HepG2 (cell line): ENCODE data around the gene MNX1. TPM values are rescaled to one million over a fixed set of nuclear protein-coding genes. Genes with fewer than 3 reads are reported as not detected.

Experiments used
- ADNP ChIP-seq: sonication (generic); formaldehyde crosslinking; IDR thresholded peaks from 2 replicates; pipeline ENCODE4 v1.4.0; 2020; ENCODE audit warnings: missing genetic modification reagents
- AGO2 ChIP-seq: fragments of 200-400 bp; formaldehyde crosslinking; optimal IDR thresholded peaks from 2 replicates; pipeline ENCODE3; 2017; ENCODE audit warnings: mild to moderate bottlenecking, low read depth, low read length, moderate library complexity
- BCL6 ChIP-seq: IDR thresholded peaks from 2 replicates; pipeline ENCODE4 v1.6.1; 2016; ENCODE audit warnings: missing genetic modification reagents, missing compliant biosample characterization
- CBX5 ChIP-seq: sonication (generic); formaldehyde crosslinking; IDR thresholded peaks from 2 replicates; pipeline ENCODE4 v1.4.0; 2020; ENCODE audit warnings: missing genetic modification reagents, borderline replicate concordance
- CC2D1A ChIP-seq: sonication (generic); formaldehyde crosslinking; IDR thresholded peaks from 2 replicates; pipeline ENCODE4 v1.8.1; 2023; ENCODE audit warnings: mild to moderate bottlenecking, missing genetic modification reagents
- GATAD1 ChIP-seq: IDR thresholded peaks from 2 replicates; pipeline ENCODE4 v1.6.1; 2016; ENCODE audit warnings: missing genetic modification reagents, missing compliant biosample characterization
- HES4 ChIP-seq: sonication (generic); formaldehyde crosslinking; IDR thresholded peaks from 2 replicates; pipeline ENCODE4 v1.9.0; 2021; ENCODE audit warnings: mild to moderate bottlenecking, missing genetic modification reagents, borderline replicate concordance
- JARID2 ChIP-seq: sonication (generic); formaldehyde crosslinking; IDR thresholded peaks from 2 replicates; pipeline ENCODE4 v1.8.1; 2023; ENCODE audit warnings: missing genetic modification reagents, inconsistent platforms; ENCODE audit not compliant: insufficient replicate concordance
- NCOR1 ChIP-seq: fragments of 200-600 bp; sonication (generic); IDR thresholded peaks from 2 replicates; pipeline ENCODE4 v1.7.0; 2017; ENCODE audit warnings: antibody characterized with exemption, low read length, borderline replicate concordance
- PHF8 ChIP-seq: sonication (generic); formaldehyde crosslinking; IDR thresholded peaks from 2 replicates; pipeline ENCODE4 v1.5.0; 2020; ENCODE audit warnings: missing genetic modification reagents
- PLRG1 ChIP-seq: fragments of 450-650 bp; conservative IDR thresholded peaks from 2 replicates; pipeline ENCODE4 v1.6.1; 2016
- SAP130 ChIP-seq: IDR thresholded peaks from 2 replicates; pipeline ENCODE4 v1.6.1; 2016; ENCODE audit warnings: low read depth
- SMAD9 ChIP-seq: sonication (generic); formaldehyde crosslinking; IDR thresholded peaks from 2 replicates; pipeline ENCODE4 v1.5.1; 2020; ENCODE audit warnings: mild to moderate bottlenecking, missing genetic modification reagents
- SNAI1 ChIP-seq: sonication (generic); formaldehyde crosslinking; IDR thresholded peaks from 2 replicates; pipeline ENCODE4 v1.5.0; 2020; ENCODE audit warnings: mild to moderate bottlenecking, missing genetic modification reagents, borderline replicate concordance
- SRY ChIP-seq: sonication (generic); formaldehyde crosslinking; IDR thresholded peaks from 2 replicates; pipeline ENCODE4 v1.8.0; 2022; ENCODE audit warnings: mild to moderate bottlenecking, missing genetic modification reagents
- TARDBP ChIP-seq: sonication (generic); formaldehyde crosslinking; IDR thresholded peaks from 2 replicates; pipeline ENCODE4 v1.8.0; 2022; ENCODE audit warnings: mild to moderate bottlenecking, missing genetic modification reagents
- XRCC5 ChIP-seq: fragments of 200-400 bp; formaldehyde crosslinking; optimal IDR thresholded peaks from 2 replicates; pipeline ENCODE3; 2017; ENCODE audit warnings: mild to moderate bottlenecking, low read length
- ZBTB7B ChIP-seq: sonication (generic); formaldehyde crosslinking; IDR thresholded peaks from 2 replicates; pipeline ENCODE4 v1.4.0; 2020; ENCODE audit warnings: missing genetic modification reagents
- ZKSCAN5 ChIP-seq: sonication (generic); formaldehyde crosslinking; IDR thresholded peaks from 2 replicates; pipeline ENCODE4 v1.5.1; 2020; ENCODE audit warnings: mild to moderate bottlenecking, missing genetic modification reagents
- ZNF124 ChIP-seq: sonication (generic); formaldehyde crosslinking; IDR thresholded peaks from 2 replicates; pipeline ENCODE4 v1.4.0; 2020; ENCODE audit warnings: missing genetic modification reagents
- ZNF33A ChIP-seq: sonication (generic); formaldehyde crosslinking; IDR thresholded peaks from 2 replicates; pipeline ENCODE4 v1.5.1; 2020; ENCODE audit warnings: missing genetic modification reagents, mild to moderate bottlenecking, moderate library complexity, borderline replicate concordance
- ZNF484 ChIP-seq: sonication (generic); formaldehyde crosslinking; IDR thresholded peaks from 2 replicates; pipeline ENCODE4 v1.5.1; 2020; ENCODE audit warnings: mild to moderate bottlenecking, low read depth, missing genetic modification reagents, borderline replicate concordance
- ZNF746 ChIP-seq: sonication (generic); formaldehyde crosslinking; IDR thresholded peaks from 2 replicates; pipeline ENCODE4 v1.8.0; 2022; ENCODE audit warnings: mild to moderate bottlenecking, missing genetic modification reagents
- ZNF749 ChIP-seq: sonication (generic); formaldehyde crosslinking; IDR thresholded peaks from 2 replicates; pipeline ENCODE4 v1.8.0; 2022; ENCODE audit warnings: mild to moderate bottlenecking, missing genetic modification reagents, moderate library complexity, borderline replicate concordance
- ZNF781 ChIP-seq: sonication (generic); formaldehyde crosslinking; IDR thresholded peaks from 2 replicates; pipeline ENCODE4 v1.5.1; 2020; ENCODE audit warnings: borderline replicate concordance, mild to moderate bottlenecking, missing genetic modification reagents; ENCODE audit errors: not compliant biosample characterization
- ZNF792 ChIP-seq: IDR thresholded peaks from 2 replicates; pipeline ENCODE4 v1.6.1; 2016
- polyA plus RNA-seq, 8 experiments: library from polyadenylated mRNA; depleted of rRNA in 3 of 8; stranded (reverse) in 7 of 8; unstranded in 1 of 8; fragments of >200 nt; fragmentation: Illumina TruSeq in 4 of 8; extraction: Trizol in 4 of 8; gene quantifications; 2 replicates each; pipeline versions ENCODE4 v1.2.1 to v1.2.3, GENCODE V29; 2011 to 2016; ENCODE audit warnings: low read depth in 4 of 8, missing spikeins in 1 of 8, mixed read lengths in 1 of 8; ENCODE audit not compliant: insufficient read depth in 1 of 8
- total RNA-seq, 5 experiments: library from RNA; depleted of rRNA; stranded (reverse); fragments of >200 nt; fragmentation: Illumina TruSeq; extraction: Trizol; gene quantifications; 2 replicates each; pipeline ENCODE4 v1.2.3, GENCODE V29; 2016; ENCODE audit warnings: low read depth in 1 of 5
- TF ChIP-seq, protein P1 (sequence below): sonication (generic); formaldehyde crosslinking; IDR thresholded peaks from 2 replicates; pipeline ENCODE4 v1.4.0; 2020; ENCODE audit warnings: mild to moderate bottlenecking, missing genetic modification reagents
- TF ChIP-seq, protein P2 (sequence below): sonication (generic); formaldehyde crosslinking; IDR thresholded peaks from 2 replicates; pipeline ENCODE4 v1.4.0; 2020; ENCODE audit warnings: mild to moderate bottlenecking, missing genetic modification reagents

The MNX1 gene
- total and polyA plus RNA-seq, 2 of the 13 experiments (the other 11 are each of a cell fraction or from before 2014, with no cell fraction given) = 0.94 to 6.1 TPM

DNA sequence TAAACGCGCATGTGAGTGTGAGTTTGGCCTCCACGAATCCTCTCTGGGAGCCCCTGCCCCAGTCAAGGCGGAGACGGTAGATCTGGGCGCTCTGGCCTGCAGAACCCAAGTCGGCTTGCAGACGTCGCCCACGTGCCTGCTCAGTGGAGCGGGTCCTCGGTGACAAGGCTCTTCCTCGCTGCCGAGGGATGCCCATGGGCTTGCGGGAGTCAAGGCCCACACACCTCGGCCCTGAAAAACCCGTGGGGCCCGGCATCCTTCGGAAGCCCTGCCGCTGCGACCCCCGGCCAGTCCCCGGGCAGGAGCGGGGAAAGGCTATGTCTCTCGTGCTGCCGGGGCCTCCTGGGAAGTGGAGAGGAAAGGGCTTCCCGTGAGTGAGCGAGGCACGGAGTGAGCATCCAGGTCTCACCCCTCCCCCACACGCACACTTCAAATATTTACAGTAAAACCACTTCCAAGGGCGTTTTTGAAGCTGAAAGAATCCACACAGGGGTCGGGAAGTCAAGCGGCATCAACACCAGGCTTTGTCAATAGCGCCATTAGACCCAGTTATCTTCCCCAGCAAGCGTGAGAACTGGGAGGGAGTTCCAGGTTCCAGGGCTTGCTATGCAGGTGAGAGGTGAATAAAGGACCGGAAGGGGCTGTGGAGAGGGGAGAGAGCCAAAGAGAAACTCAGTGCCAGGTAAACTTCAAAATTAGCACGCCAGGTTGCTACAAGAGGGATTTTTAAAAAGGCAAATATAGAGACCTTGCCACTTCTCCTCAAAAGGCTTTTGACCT, 1.1 kb upstream of the MNX1 start (continued):
- TF ChIP-seq ZNF484 (CRISPR knock-in tag) = no peak
- 0 out of 2 replicates have a peak, but pooled peaks have one; percentile 45 for TF ChIP-seq ZBTB7B (CRISPR knock-in tag)
- TF ChIP-seq ZKSCAN5 (CRISPR knock-in tag) = no peak
- TF ChIP-seq ZNF124 (CRISPR knock-in tag) = no peak
- TF ChIP-seq ZNF781 (CRISPR knock-in tag) = peak; percentile 47
- TF ChIP-seq SRY = no peak
- no peak for TF ChIP-seq CC2D1A
- TF ChIP-seq ZNF746 (CRISPR knock-in tag) = 0 out of 2 replicates have a peak, but pooled peaks have one; percentile 64
- TF ChIP-seq SMAD9 (CRISPR knock-in tag) = no peak
- no peak for TF ChIP-seq CBX5
- TF ChIP-seq, protein P1, sequence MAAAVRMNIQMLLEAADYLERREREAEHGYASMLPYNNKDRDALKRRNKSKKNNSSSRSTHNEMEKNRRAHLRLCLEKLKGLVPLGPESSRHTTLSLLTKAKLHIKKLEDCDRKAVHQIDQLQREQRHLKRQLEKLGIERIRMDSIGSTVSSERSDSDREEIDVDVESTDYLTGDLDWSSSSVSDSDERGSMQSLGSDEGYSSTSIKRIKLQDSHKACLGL (CRISPR knock-in tag) = peak; percentile 39; the same call in 1 of the 2 replicates
- TF ChIP-seq SNAI1 (CRISPR knock-in tag) = no peak
- TF ChIP-seq ZNF792 (CRISPR knock-in tag) = no peak
- 0 out of 2 replicates have a peak, but pooled peaks have one; percentile 27 for TF ChIP-seq GATAD1 (CRISPR knock-in tag)
- no peak for TF ChIP-seq JARID2 (CRISPR knock-in tag)
- no peak for TF ChIP-seq ZNF33A (CRISPR knock-in tag)
- no peak for TF ChIP-seq PHF8 (CRISPR knock-in tag)
- no peak for TF ChIP-seq XRCC5
- TF ChIP-seq PLRG1 = no peak
- no peak for TF ChIP-seq ZNF749 (CRISPR knock-in tag)
- TF ChIP-seq SAP130 = peak; percentile 56
- TF ChIP-seq BCL6 (CRISPR knock-in tag) = peak; percentile 85
- peak; percentile 37 for TF ChIP-seq AGO2
- no peak for TF ChIP-seq ADNP (CRISPR knock-in tag)
- 0 out of 2 replicates have a peak, but pooled peaks have one; percentile 30 for TF ChIP-seq HES4 (CRISPR knock-in tag)
- peak; percentile 49; the same call in 1 of the 2 replicates for TF ChIP-seq TARDBP (CRISPR knock-in tag)
- TF ChIP-seq, protein P2, sequence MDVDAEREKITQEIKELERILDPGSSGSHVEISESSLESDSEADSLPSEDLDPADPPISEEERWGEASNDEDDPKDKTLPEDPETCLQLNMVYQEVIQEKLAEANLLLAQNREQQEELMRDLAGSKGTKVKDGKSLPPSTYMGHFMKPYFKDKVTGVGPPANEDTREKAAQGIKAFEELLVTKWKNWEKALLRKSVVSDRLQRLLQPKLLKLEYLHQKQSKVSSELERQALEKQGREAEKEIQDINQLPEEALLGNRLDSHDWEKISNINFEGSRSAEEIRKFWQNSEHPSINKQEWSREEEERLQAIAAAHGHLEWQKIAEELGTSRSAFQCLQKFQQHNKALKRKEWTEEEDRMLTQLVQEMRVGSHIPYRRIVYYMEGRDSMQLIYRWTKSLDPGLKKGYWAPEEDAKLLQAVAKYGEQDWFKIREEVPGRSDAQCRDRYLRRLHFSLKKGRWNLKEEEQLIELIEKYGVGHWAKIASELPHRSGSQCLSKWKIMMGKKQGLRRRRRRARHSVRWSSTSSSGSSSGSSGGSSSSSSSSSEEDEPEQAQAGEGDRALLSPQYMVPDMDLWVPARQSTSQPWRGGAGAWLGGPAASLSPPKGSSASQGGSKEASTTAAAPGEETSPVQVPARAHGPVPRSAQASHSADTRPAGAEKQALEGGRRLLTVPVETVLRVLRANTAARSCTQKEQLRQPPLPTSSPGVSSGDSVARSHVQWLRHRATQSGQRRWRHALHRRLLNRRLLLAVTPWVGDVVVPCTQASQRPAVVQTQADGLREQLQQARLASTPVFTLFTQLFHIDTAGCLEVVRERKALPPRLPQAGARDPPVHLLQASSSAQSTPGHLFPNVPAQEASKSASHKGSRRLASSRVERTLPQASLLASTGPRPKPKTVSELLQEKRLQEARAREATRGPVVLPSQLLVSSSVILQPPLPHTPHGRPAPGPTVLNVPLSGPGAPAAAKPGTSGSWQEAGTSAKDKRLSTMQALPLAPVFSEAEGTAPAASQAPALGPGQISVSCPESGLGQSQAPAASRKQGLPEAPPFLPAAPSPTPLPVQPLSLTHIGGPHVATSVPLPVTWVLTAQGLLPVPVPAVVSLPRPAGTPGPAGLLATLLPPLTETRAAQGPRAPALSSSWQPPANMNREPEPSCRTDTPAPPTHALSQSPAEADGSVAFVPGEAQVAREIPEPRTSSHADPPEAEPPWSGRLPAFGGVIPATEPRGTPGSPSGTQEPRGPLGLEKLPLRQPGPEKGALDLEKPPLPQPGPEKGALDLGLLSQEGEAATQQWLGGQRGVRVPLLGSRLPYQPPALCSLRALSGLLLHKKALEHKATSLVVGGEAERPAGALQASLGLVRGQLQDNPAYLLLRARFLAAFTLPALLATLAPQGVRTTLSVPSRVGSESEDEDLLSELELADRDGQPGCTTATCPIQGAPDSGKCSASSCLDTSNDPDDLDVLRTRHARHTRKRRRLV = no peak
- peak; percentile 38; the same call in 1 of the 2 replicates for TF ChIP-seq NCOR1
